GM12878 (cell line): Measurements from ENCODE around the gene DYNC2H1. TPM values are rescaled to one million over a fixed set of nuclear protein-coding genes. Genes with fewer than 3 reads are reported as not detected.

Source experiments
- ATAC-seq: fragments of 200-7000 bp; cut with Tn5 transposase; 3 replicates; pipeline ENCODE4 v1.9.1; 2020; ENCODE audit warnings: mild to moderate bottlenecking, moderate library complexity
- BruUV-seq: library from RNA; stranded (reverse); fragments of 400-500 nt; replicated peaks from 2 replicates; lab custom pipeline; 2021; lab: Mats Ljungman, UMichigan
- CTCF ChIA-PET: fragments of 300-600 bp; sonication (Branson Sonifier 250); formaldehyde crosslinking; extraction: SDS; loops from one replicate; lab custom pipeline; 2021; ENCODE audit warnings: inconsistent platforms; lab: Yijun Ruan, JAX
- POLR2A ChIA-PET: fragments of 350-600 bp; formaldehyde crosslinking; extraction: SDS; loops from one replicate; lab custom pipeline; 2021; ENCODE audit warnings: inconsistent platforms; lab: Charles Lee
- RAD21 ChIA-PET: fragments of 300-600 bp; sonication (Branson Sonifier 250); formaldehyde crosslinking; loops from one replicate; lab custom pipeline; 2023; ENCODE audit warnings: antibody characterized with exemption; ENCODE audit not compliant: unreplicated experiment; lab: Charles Lee
- SMC1A ChIA-PET: fragments of 300-600 bp; sonication (Branson Sonifier 250); formaldehyde crosslinking; loops from one replicate; lab custom pipeline; 2023; ENCODE audit not compliant: unreplicated experiment, uncharacterized antibody; lab: Charles Lee
- DNase-seq: peaks from one replicate; pipeline ENCODE4 v3.0.0-alpha.2; 2011; ENCODE audit warnings: low read depth, low spot score
- FAIRE-seq: peaks from 3 replicates; lab custom pipeline; 2011; peaks lifted over from hg19 to GRCh38; lab: Jason Lieb, UNC
- H2AFZ ChIP-seq: 2 replicates; pipeline ENCODE4 v1.6.0; 2011; ENCODE audit warnings: low read depth, low read length, control low read depth; ENCODE audit not compliant: control insufficient read depth
- H3K27ac ChIP-seq: 2 replicates; pipeline ENCODE4 v1.5.1; 2011; ENCODE audit warnings: control low read depth; ENCODE audit not compliant: control insufficient read depth, insufficient read depth
- H3K27me3 ChIP-seq, 2 experiments: replicated peaks in 1 of 2; 2 replicates each; pipeline versions ENCODE4 v1.6.0 to v1.6.1; 2011; ENCODE audit warnings: low read length in 1 of 2; ENCODE audit not compliant: control insufficient read depth in 2 of 2, insufficient read depth in 2 of 2
- H3K36me3 ChIP-seq, 2 experiments: 2 replicates each; pipeline ENCODE4 v1.5.1; 2011; ENCODE audit warnings: low read length in 1 of 2; ENCODE audit not compliant: control insufficient read depth in 2 of 2, insufficient read depth in 2 of 2
- H3K4me1 ChIP-seq: 2 replicates; pipeline ENCODE4 v1.6.1; 2011; ENCODE audit warnings: mild to moderate bottlenecking, low read length, moderate library complexity, mixed read lengths; ENCODE audit not compliant: control insufficient read depth, insufficient read depth
- H3K4me2 ChIP-seq: 2 replicates; pipeline ENCODE4 v1.6.0; 2011; ENCODE audit warnings: control low read depth; ENCODE audit not compliant: control insufficient read depth, insufficient read depth
- H3K4me3 ChIP-seq: fragments of 200-600 bp; sonication (generic); 2 replicates; pipeline ENCODE4 v1.5.1; 2016
- H3K79me2 ChIP-seq: 2 replicates; pipeline ENCODE4 v1.6.0; 2011; ENCODE audit warnings: low read length; ENCODE audit not compliant: control insufficient read depth, insufficient read depth
- H3K9ac ChIP-seq: 2 replicates; pipeline ENCODE4 v1.8.0; 2011; ENCODE audit warnings: low read length, control low read depth, mixed read lengths; ENCODE audit not compliant: control insufficient read depth, insufficient read depth
- H3K9me3 ChIP-seq: replicated peaks from 3 replicates; pipeline ENCODE4 v1.5.1; 2011; ENCODE audit warnings: mild to moderate bottlenecking, low read length; ENCODE audit not compliant: control insufficient read depth, insufficient read depth
- H4K20me1 ChIP-seq: 2 replicates; pipeline ENCODE4 v1.6.0; 2011; ENCODE audit not compliant: control insufficient read depth, insufficient read depth
- CBX5 ChIP-seq: sonication (generic); IDR thresholded peaks from 2 replicates; pipeline ENCODE4 v1.6.1; 2016; ENCODE audit warnings: low read depth, moderate library complexity, mild to moderate bottlenecking, inconsistent platforms
- FOXM1 ChIP-seq: IDR thresholded peaks from 2 replicates; pipeline ENCODE4 v1.6.1; 2012; ENCODE audit warnings: low read depth, mild to moderate bottlenecking, inconsistent platforms, low read length, moderate library complexity
- IRF4 ChIP-seq: IDR thresholded peaks from 2 replicates; pipeline ENCODE4 v1.6.1; 2011; ENCODE audit warnings: low read depth, low read length
- PML ChIP-seq: IDR thresholded peaks from 2 replicates; pipeline ENCODE4 v1.6.1; 2012; ENCODE audit warnings: low read length, inconsistent platforms
- WGBS: methylation state at CpG from one replicate; pipeline ENCODE4 v1.1.6; 2016; ENCODE audit warnings: low lambda C conversion rate; ENCODE audit not compliant: insufficient replicate concordance, insufficient coverage; ENCODE audit errors: missing lambda C conversion rate; 5-methylcytosine and 5-hydroxymethylcytosine counted together
- in situ Hi-C: fragments of 300-500 bp; cut with MboI; formaldehyde crosslinking; loops from 9 replicates; pipeline ENCODE4 v1.14.3; 2018; ENCODE audit warnings: mixed read lengths
- intact Hi-C: fragments of 100-400 bp; cut with micrococcal nuclease; formaldehyde crosslinking; loops from one replicate; pipeline ENCODE4 v1.14.2; 2022; ENCODE audit not compliant: unreplicated experiment
- polyA plus RNA-seq, 11 experiments: library from polyadenylated mRNA; depleted of rRNA in 4 of 11; unstranded in 6 of 11; stranded (reverse) in 5 of 11; fragments of >200 nt; fragmentation: Nextera tagmentation in 4 of 11; fragmentation: Illumina TruSeq in 1 of 11; extraction: Ambion mirVana in 4 of 11; extraction: Trizol in 1 of 11; gene quantifications; 1 replicate in 1 of 11; 2 replicates in 10 of 11; pipeline versions ENCODE4 v1.2.1 to v1.2.3, GENCODE V29; 2011 to 2016; ENCODE audit warnings: inconsistent platforms in 2 of 11, missing spikeins in 2 of 11, low read depth in 1 of 11
- total RNA-seq, 4 experiments: library from RNA; depleted of rRNA in 3 of 4; stranded (reverse); fragments of >200 nt in 3 of 4; fragmentation: Illumina TruSeq in 1 of 4; extraction: Trizol in 1 of 4; gene quantifications; 2 replicates each; pipeline versions ENCODE4 v1.2.1 to v1.2.3, GENCODE V29; 2013 to 2021
- TF ChIP-seq, protein P1 (sequence below): IDR thresholded peaks from 2 replicates; pipeline ENCODE4 v1.6.1; 2012; ENCODE audit warnings: low read depth, low read length, improper control_type of control experiment
- TF ChIP-seq, protein P2 (sequence below): fragments of 450-650 bp; IDR thresholded peaks from 2 replicates; pipeline ENCODE4 v1.6.1; 2017; ENCODE audit warnings: mild to moderate bottlenecking

The DYNC2H1 gene
- total and polyA plus RNA-seq, 10 of the 15 experiments (the other 5 are each of a cell fraction or from before 2014, with no cell fraction given), result 0.12 to 3.9 (median 0.23) TPM; not detected in 2

DNA sequence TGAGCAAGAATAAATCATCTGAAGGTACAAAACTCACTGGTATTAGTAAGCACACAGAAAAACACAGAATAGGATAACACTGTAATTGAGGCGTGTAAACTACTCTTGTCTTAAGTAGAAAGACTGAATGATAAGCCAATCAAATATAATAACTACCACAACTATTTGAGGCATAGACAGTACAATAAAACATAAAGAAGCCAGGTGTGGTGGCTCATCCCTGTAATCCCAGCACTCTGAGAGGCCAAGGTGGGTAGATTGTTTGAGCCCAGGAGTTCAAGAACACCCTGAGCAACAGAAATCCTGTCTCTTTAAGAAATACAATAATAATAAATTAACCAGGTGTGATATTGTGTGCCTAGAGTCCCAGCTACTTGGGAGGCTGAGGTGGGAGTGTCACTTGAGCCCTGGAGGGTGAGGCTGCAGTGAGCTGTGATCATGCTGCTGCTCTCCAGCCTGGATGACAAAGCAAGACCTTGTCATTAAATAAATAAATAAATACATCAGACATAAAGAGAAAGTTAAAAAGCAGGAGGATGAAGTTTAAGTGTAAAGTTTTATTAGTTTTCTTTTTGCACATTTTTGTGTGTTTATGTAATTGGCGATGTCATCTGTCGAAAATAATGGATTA, 390.6 kb downstream of the DYNC2H1 start:
- DNase-seq (no peak), FAIRE-seq (no peak), ATAC-seq (no peak)
- Histone ChIP-seq H3K27ac (no peak overlapping the region), H3K9me3 (no peaks in the 10 kb centered on the region), H2AFZ (no peak overlapping the region), H3K27me3 (no peaks in the 10 kb centered on the region), H3K4me2 (no peak overlapping the region), H3K4me1 (no peaks in the 10 kb centered on the region), H3K79me2 (no peaks in the 10 kb centered on the region), H3K36me3 (no peaks in the 10 kb centered on the region), H3K9ac (no peak overlapping the region), H3K4me3 (no peak overlapping the region), H4K20me1 (no peaks in the 10 kb centered on the region)
- WGBS, result 30% methylated on average over 3 of the region's 3 CpGs
- intact Hi-C loops, result no loop called here
- ChIA-PET POLR2A (no interaction called here), CTCF (no interaction called here), RAD21 (no interaction called here), SMC1A (no interaction called here)
- TF ChIP-seq FOXM1, result no peak
- no peak for TF ChIP-seq CBX5
- TF ChIP-seq, protein P1, sequence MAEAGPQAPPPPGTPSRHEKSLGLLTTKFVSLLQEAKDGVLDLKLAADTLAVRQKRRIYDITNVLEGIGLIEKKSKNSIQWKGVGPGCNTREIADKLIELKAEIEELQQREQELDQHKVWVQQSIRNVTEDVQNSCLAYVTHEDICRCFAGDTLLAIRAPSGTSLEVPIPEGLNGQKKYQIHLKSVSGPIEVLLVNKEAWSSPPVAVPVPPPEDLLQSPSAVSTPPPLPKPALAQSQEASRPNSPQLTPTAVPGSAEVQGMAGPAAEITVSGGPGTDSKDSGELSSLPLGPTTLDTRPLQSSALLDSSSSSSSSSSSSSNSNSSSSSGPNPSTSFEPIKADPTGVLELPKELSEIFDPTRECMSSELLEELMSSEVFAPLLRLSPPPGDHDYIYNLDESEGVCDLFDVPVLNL, result no peak
- no peak for TF ChIP-seq IRF4
- TF ChIP-seq PML, result no peak
- TF ChIP-seq, protein P2, sequence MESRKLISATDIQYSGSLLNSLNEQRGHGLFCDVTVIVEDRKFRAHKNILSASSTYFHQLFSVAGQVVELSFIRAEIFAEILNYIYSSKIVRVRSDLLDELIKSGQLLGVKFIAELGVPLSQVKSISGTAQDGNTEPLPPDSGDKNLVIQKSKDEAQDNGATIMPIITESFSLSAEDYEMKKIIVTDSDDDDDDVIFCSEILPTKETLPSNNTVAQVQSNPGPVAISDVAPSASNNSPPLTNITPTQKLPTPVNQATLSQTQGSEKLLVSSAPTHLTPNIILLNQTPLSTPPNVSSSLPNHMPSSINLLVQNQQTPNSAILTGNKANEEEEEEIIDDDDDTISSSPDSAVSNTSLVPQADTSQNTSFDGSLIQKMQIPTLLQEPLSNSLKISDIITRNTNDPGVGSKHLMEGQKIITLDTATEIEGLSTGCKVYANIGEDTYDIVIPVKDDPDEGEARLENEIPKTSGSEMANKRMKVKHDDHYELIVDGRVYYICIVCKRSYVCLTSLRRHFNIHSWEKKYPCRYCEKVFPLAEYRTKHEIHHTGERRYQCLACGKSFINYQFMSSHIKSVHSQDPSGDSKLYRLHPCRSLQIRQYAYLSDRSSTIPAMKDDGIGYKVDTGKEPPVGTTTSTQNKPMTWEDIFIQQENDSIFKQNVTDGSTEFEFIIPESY, result no peak
- no TSS peak for BruUV-seq
- in situ Hi-C loops, result no loop called here
